Neuron (in vitro differentiated cells): Measurements from ENCODE around the gene PCCA.

Experiments used
- H2AFZ ChIP-seq: one replicate; pipeline ENCODE4 v1.6.1; 2013; ENCODE audit warnings: low read depth, mild to moderate bottlenecking, inconsistent platforms, low read length, moderate library complexity
- H3K27me3 ChIP-seq: one replicate; pipeline ENCODE4 v1.6.1; 2013; ENCODE audit warnings: low read length; ENCODE audit not compliant: insufficient read depth
- H3K36me3 ChIP-seq: one replicate; pipeline ENCODE4 v1.6.1; 2013; ENCODE audit warnings: low read length; ENCODE audit not compliant: insufficient read depth
- H3K4me1 ChIP-seq: one replicate; pipeline ENCODE4 v1.6.1; 2013; ENCODE audit warnings: low read length; ENCODE audit not compliant: insufficient read depth
- H3K4me3 ChIP-seq: 2 replicates; pipeline ENCODE4 v1.5.1; 2013; ENCODE audit warnings: mild to moderate bottlenecking, low read length, moderate library complexity
- H3K9me3 ChIP-seq: one replicate; pipeline ENCODE4 v1.6.1; 2013; ENCODE audit warnings: low read length

PCCA gene

GRCh38 chr13:100102042-100102441, 13.1 kb downstream of the PCCA start:
- no peaks in the 10 kb centered on the region for H3K9me3 ChIP-seq
- no peak overlapping the region for H2AFZ ChIP-seq
- H3K36me3 ChIP-seq, result peaks cover 15% of the 10 kb centered on the region
- H3K27me3 ChIP-seq, result no peaks in the 10 kb centered on the region
- H3K4me3 ChIP-seq, result no peak overlapping the region
- peaks cover 16% of the 10 kb centered on the region for H3K4me1 ChIP-seq

- Histone ChIP-seq H3K27me3 (no peaks in the 10 kb centered on the region), H3K36me3 (peaks cover 19% of the 10 kb centered on the region), H3K4me1 (peaks cover under 1% of the 10 kb centered on the region), H3K9me3 (no peaks in the 10 kb centered on the region), H3K4me3 (no peak overlapping the region), H2AFZ (no peak overlapping the region)
Observed at GRCh38 chr13:100106005-100106404, 17.1 kb downstream of the PCCA start.

- H3K9me3 ChIP-seq, result no peaks in the 10 kb centered on the region
- H3K4me3 ChIP-seq, result no peak overlapping the region
- peaks cover 21% of the 10 kb centered on the region for H3K36me3 ChIP-seq
- H2AFZ ChIP-seq, result no peak overlapping the region
- no peaks in the 10 kb centered on the region for H3K4me1 ChIP-seq
- H3K27me3 ChIP-seq, result no peaks in the 10 kb centered on the region
Observed at GRCh38 chr13:100106705-100107104, 17.8 kb downstream of the PCCA start.

- no peak overlapping the region for H3K4me3 ChIP-seq
- H3K36me3 ChIP-seq, result peaks cover 32% of the 10 kb centered on the region
Observed at GRCh38 chr13:100108913-100109507, 20.1 kb downstream of the PCCA start.

GRCh38 chr13:100110269-100110668, 21.4 kb downstream of the PCCA start:
- no peak overlapping the region for H2AFZ ChIP-seq
- H3K4me3 ChIP-seq, result no peak overlapping the region
- H3K9me3 ChIP-seq, result no peaks in the 10 kb centered on the region
- no peaks in the 10 kb centered on the region for H3K4me1 ChIP-seq
- peaks cover 38% of the 10 kb centered on the region for H3K36me3 ChIP-seq
- no peaks in the 10 kb centered on the region for H3K27me3 ChIP-seq

More at GRCh38 chr13:100108913-100109507, 20.1 kb downstream of the PCCA start:
- Histone ChIP-seq H3K9me3 (no peaks in the 10 kb centered on the region), H3K4me1 (no peaks in the 10 kb centered on the region), H3K27me3 (no peaks in the 10 kb centered on the region), H2AFZ (no peak overlapping the region)

DNA sequence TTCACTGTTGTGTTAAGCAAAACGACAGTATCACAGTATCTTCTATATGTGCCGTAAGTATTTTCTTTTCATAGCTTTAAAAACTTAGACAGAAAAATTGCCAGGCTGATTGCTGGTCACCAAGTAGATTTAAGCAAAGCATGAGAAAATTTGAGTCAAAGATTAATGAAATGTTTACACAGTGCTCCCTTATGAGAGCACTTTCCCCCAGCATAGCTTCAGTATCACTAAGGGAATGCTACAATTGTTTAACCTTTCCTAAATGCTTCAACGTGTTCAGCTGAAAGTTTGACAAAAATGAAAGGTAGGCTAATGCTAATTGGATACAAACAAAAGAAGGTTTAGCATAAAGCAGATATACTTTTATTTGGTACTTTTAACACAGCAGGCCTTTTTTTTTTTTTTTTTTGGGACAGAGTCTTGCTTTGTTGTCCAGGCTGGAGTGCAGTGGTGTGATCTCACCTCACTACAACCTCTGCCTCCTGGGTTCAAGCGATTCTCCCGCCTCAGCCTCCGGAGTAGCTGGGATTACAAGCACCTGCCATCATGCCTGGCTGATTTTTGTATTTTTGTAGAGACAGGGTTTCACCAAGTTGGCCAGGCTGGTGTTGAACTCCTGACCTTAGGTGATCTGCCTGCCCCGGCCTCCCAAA, 23.4 kb downstream of the PCCA start:
- Histone ChIP-seq H3K27me3 (no peaks in the 10 kb centered on the region), H3K9me3 (no peaks in the 10 kb centered on the region), H3K4me1 (no peaks in the 10 kb centered on the region), H3K4me3 (no peak overlapping the region), H3K36me3 (peaks cover 42% of the 10 kb centered on the region), H2AFZ (no peak overlapping the region)

DNA sequence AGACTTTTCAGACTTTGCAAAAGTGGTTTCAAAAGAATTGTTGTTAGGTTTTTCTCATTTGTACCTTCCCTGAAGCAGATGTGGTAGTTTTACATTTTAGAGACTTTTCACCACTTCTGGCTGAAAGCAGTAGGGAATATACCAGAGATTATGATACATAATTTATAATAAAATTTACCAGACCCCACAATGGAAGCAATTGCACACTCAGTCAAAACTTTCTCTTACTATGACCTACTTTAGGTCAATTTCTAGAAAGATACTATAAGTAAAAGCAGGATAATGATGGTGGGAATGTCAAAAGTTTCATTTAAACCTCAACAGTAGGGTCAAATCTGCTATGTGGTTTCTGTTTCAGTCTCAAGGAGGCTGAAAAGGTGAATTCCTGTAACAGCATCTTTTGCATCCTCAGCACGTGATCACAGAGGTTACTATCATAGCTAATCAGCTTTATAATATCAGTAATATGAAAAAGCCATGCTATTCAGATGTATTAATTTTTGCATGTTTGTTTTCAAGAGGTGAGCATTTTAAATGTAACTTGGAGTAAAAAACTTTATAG, 26.9 kb downstream of the PCCA start:
- H3K27me3 ChIP-seq, result no peaks in the 10 kb centered on the region
- H2AFZ ChIP-seq, result no peak overlapping the region
- H3K4me3 ChIP-seq, result no peak overlapping the region
- H3K4me1 ChIP-seq, result no peaks in the 10 kb centered on the region
- peaks cover 50% of the 10 kb centered on the region for H3K36me3 ChIP-seq
- peaks cover 6% of the 10 kb centered on the region for H3K9me3 ChIP-seq

DNA sequence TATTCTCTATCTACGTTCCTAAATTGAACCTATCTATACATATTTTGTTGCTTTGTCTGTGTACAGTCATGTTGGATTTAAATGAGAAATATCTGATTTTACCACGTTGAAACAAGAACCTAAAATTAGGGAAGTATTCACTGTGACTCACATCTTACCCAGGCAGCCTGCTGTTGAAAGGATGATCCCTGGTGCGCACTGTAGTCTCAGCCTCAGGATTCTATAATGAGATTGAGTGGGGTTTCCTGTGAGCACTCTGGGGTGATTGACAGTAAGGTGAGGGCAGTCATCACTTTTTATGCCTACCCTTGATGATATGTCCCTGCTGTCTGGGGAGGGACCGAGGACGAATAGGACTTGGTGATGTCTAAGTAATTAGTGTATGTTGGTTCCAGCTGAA, 35.4 kb downstream of the PCCA start:
- Histone ChIP-seq H3K27me3 (no peaks in the 10 kb centered on the region), H3K4me3 (no peak overlapping the region), H2AFZ (no peak overlapping the region), H3K36me3 (peaks cover 18% of the 10 kb centered on the region), H3K4me1 (no peaks in the 10 kb centered on the region), H3K9me3 (peaks cover 15% of the 10 kb centered on the region)

GRCh38 chr13:100125946-100126345, 37.1 kb downstream of the PCCA start:
- no peaks in the 10 kb centered on the region for H3K27me3 ChIP-seq
- peaks cover 9% of the 10 kb centered on the region for H3K9me3 ChIP-seq
- H3K4me3 ChIP-seq, result no peak overlapping the region
- peaks cover 11% of the 10 kb centered on the region for H3K36me3 ChIP-seq
- no peak overlapping the region for H2AFZ ChIP-seq
- H3K4me1 ChIP-seq, result no peaks in the 10 kb centered on the region

GRCh38 chr13:100128373-100128772, 39.5 kb downstream of the PCCA start:
- no peak overlapping the region for H2AFZ ChIP-seq
- H3K4me3 ChIP-seq, result no peak overlapping the region
- no peaks in the 10 kb centered on the region for H3K4me1 ChIP-seq
- H3K9me3 ChIP-seq, result no peaks in the 10 kb centered on the region
- H3K27me3 ChIP-seq, result no peaks in the 10 kb centered on the region
- peaks cover 9% of the 10 kb centered on the region for H3K36me3 ChIP-seq

GRCh38 chr13:100128838-100129237, 39.9 kb downstream of the PCCA start:
- no peak overlapping the region for H3K4me3 ChIP-seq
- no peaks in the 10 kb centered on the region for H3K9me3 ChIP-seq
- H2AFZ ChIP-seq, result no peak overlapping the region
- H3K36me3 ChIP-seq, result peaks cover 6% of the 10 kb centered on the region
- no peaks in the 10 kb centered on the region for H3K27me3 ChIP-seq
- H3K4me1 ChIP-seq, result no peaks in the 10 kb centered on the region

- Histone ChIP-seq H3K27me3 (no peaks in the 10 kb centered on the region), H3K36me3 (peaks cover 5% of the 10 kb centered on the region), H3K4me3 (no peak overlapping the region), H3K9me3 (no peaks in the 10 kb centered on the region), H3K4me1 (no peaks in the 10 kb centered on the region), H2AFZ (no peak overlapping the region)
Observed at GRCh38 chr13:100129605-100130004, 40.7 kb downstream of the PCCA start.

GRCh38 chr13:100130092-100130491, 41.2 kb downstream of the PCCA start:
- Histone ChIP-seq H3K4me3 (no peak overlapping the region), H3K9me3 (no peaks in the 10 kb centered on the region), H3K36me3 (peaks cover 5% of the 10 kb centered on the region), H2AFZ (no peak overlapping the region), H3K27me3 (no peaks in the 10 kb centered on the region), H3K4me1 (no peaks in the 10 kb centered on the region)
